Measurements from ENCODE around the gene ITGB2. TPM values are rescaled to one million over a fixed set of nuclear protein-coding genes. Genes with fewer than 3 reads are reported as not detected.

ITGB2 gene
- total and polyA plus RNA-seq, 7 donors, result 2.5 to 11.7 (median 8.3) TPM

- intact Hi-C loops (cut with DNase I), result loop anchor here (2.0 to 10.0 kb wide), 4 partner anchors 180 to 336 kb away; partner anchors contain the start of gene POFUT2 (in 1 of the 2)
- peak; percentile 25 to 48 for DNase-seq
- Histone ChIP-seq H3K27ac (peak overlapping the region; percentile 55), H3K4me3 (no peak overlapping the region), H3K36me3 (ENCODE audit: insufficient read depth in 1 of 2, low read depth in 1 of 2) (peaks cover 0 to 19% of the 10 kb centered on the region in 2 donors), H3K9me3 (no peaks in the 10 kb centered on the region), H3K4me1 (peaks cover 73% of the 10 kb centered on the region), H3K27me3 (ENCODE audit: insufficient read depth in 3 of 3, low read length in 2 of 3) (no peaks in the 10 kb centered on the region)
- TF ChIP-seq CTCF (IDR thresholded peaks at IDR 0.05), result no peak
- no peak for ATAC-seq
- WGBS, 3 donors, result 78 to 88% (median 79%) methylated on average over 28 to 30 of the region's 30 CpGs
Observed at GRCh38 chr21:44949161-44949778, 28.6 kb upstream of the ITGB2 start.

DNA sequence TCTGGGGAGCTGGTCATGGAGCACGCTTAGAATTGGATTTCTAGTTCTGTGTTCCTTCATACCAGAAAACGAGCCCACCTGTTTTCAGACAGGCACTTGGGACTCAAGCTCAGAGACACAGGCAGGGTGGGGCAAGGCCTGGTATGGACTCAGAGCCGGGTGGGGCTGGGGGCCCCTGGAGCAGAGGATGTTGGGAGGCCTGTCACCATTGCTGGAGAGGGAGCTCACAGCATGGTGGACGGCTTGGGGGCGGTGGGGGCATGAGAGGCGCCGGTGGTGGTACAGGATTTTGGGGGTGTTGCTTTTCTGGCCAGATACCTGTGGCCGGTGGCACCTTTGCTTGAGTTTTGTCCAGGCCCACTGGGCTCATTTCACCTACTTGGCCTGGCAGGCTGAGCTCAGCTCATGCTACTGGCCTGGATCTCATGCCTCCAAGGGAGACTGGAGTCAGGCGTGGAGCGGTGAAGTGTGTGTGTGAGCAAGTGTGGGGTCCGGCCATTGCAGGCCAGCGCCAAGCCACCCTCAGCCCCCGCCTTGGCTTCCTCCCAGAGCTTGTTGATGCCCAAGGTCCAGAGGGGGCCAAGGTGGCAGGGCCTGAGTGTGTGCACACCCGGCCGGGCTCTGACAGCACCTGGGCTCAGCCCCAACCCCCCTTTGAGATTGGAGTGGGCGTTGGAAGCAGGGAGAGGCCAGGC is 27.9 kb upstream of the ITGB2 start:
- peaks cover 0 to 26% of the 10 kb centered on the region in 2 donors for H3K36me3 ChIP-seq (ENCODE audit: insufficient read depth in 1 of 2, low read depth in 1 of 2)
- ATAC-seq, result no peak
- no peak overlapping the region for H3K4me3 ChIP-seq
- intact Hi-C loops (cut with DNase I), result loop anchor here (2.0 to 10.0 kb wide), 4 partner anchors 180 to 336 kb away; partner anchors contain the start of gene POFUT2 (in 1 of the 2)
- H3K27ac ChIP-seq, result no peak overlapping the region
- H3K27me3 ChIP-seq (ENCODE audit: insufficient read depth in 3 of 3, low read length in 2 of 3), result no peaks in the 10 kb centered on the region
- 79 to 90% (median 80%) methylated on average over 13 to 16 of the region's 16 CpGs for WGBS, 3 donors
- peaks cover 66% of the 10 kb centered on the region for H3K4me1 ChIP-seq
- no peak for TF ChIP-seq CTCF (IDR thresholded peaks at IDR 0.05)
- DNase-seq, result peak; percentile 20 to 54
- no peaks in the 10 kb centered on the region for H3K9me3 ChIP-seq

- 42 to 72% (median 49%) methylated on average over 33 of the region's 33 CpGs for WGBS, 3 donors
- ATAC-seq (peak; percentile 65 to 78 (median 70)), DNase-seq (peak; percentile 92 to 97)
- peaks cover 0 to 30% of the 10 kb centered on the region in 2 donors for H3K36me3 ChIP-seq (ENCODE audit: insufficient read depth in 1 of 2, low read depth in 1 of 2)
- intact Hi-C loops (cut with DNase I), result loop anchor here (2.0 to 10.0 kb wide), 4 partner anchors 181 to 337 kb away; partner anchors contain the start of gene POFUT2 (in 1 of the 2)
- H3K27me3 ChIP-seq (ENCODE audit: insufficient read depth in 3 of 3, low read length in 2 of 3), result no peaks in the 10 kb centered on the region
- no peak for TF ChIP-seq CTCF (IDR thresholded peaks at IDR 0.05)
- H3K4me1 ChIP-seq, result peaks cover 59% of the 10 kb centered on the region
- peak overlapping the region; percentile 94 for H3K27ac ChIP-seq
- no peaks in the 10 kb centered on the region for H3K9me3 ChIP-seq
- H3K4me3 ChIP-seq, result peak overlapping the region; percentile 53
Observed at GRCh38 chr21:44947930-44948331, 27.2 kb upstream of the ITGB2 start.

- DNase-seq, result peak; percentile 72 to 88
- ATAC-seq, result peak; percentile 76 to 81 (median 79)
Observed at GRCh38 chr21:44947111-44947929, 26.6 kb upstream of the ITGB2 start.

More at GRCh38 chr21:44947111-44947929, 26.6 kb upstream of the ITGB2 start:
- no peak for TF ChIP-seq CTCF (IDR thresholded peaks at IDR 0.05)
- Histone ChIP-seq H3K4me1 (peaks cover 53% of the 10 kb centered on the region), H3K4me3 (peak overlapping the region; percentile 53), H3K36me3 (ENCODE audit: insufficient read depth in 1 of 2, low read depth in 1 of 2) (peaks cover 0 to 30% of the 10 kb centered on the region in 2 donors), H3K9me3 (no peaks in the 10 kb centered on the region), H3K27ac (peak overlapping the region; percentile 94), H3K27me3 (ENCODE audit: insufficient read depth in 3 of 3, low read length in 2 of 3) (no peaks in the 10 kb centered on the region)
- WGBS, 3 donors, result 40 to 71% (median 45%) methylated on average over 22 of the region's 22 CpGs
- intact Hi-C loops (cut with DNase I), result loop anchor here in 1 of 2 donors (10.0 kb wide), 1 partner anchor 337 kb away; the partner anchor contains the start of gene POFUT2
